Activated CD4-positive, alpha-beta memory T cell treated with anti-CD3 and anti-CD28 coated beads for 36 hours (primary cell): ENCODE results near the gene ADGRG7. TPM values are rescaled to one million over a fixed set of nuclear protein-coding genes. Genes with fewer than 3 reads are reported as not detected.

Source experiments
- CTCF ChIA-PET: fragments of 350-600 bp; sonication (Branson Sonifier 250); formaldehyde crosslinking; loops from one replicate; lab custom pipeline; 2021; ENCODE audit warnings: antibody characterized with exemption, inconsistent platforms; lab: Charles Lee
- POLR2A ChIA-PET: fragments of 350-600 bp; sonication (Branson Sonifier 250); formaldehyde crosslinking; loops from one replicate; lab custom pipeline; 2021; ENCODE audit warnings: antibody characterized with exemption; lab: Charles Lee
- DNase-seq: peaks from one replicate; pipeline ENCODE4 v3.0.0-alpha.2; 2020
- H3K27ac Mint-ChIP-seq: one replicate; pipeline ENCODE4 v1.8.0; 2021; ENCODE audit warnings: mixed read lengths
- H3K27me3 Mint-ChIP-seq: one replicate; pipeline ENCODE4 v1.8.0; 2021; ENCODE audit warnings: mixed read lengths
- H3K36me3 Mint-ChIP-seq: one replicate; pipeline ENCODE4 v1.8.0; 2021; ENCODE audit warnings: mixed read lengths
- H3K4me1 Mint-ChIP-seq: one replicate; pipeline ENCODE4 v1.8.0; 2021; ENCODE audit warnings: low read depth, mixed read lengths
- H3K4me3 Mint-ChIP-seq: one replicate; pipeline ENCODE4 v1.8.0; 2021; ENCODE audit warnings: mild to moderate bottlenecking, mixed read lengths
- H3K9me3 Mint-ChIP-seq: one replicate; pipeline ENCODE4 v1.8.0; 2021; ENCODE audit warnings: mixed read lengths
- intact Hi-C: fragments of 100-400 bp; cut with micrococcal nuclease; formaldehyde crosslinking; loops from one replicate; pipeline ENCODE4 v1.15.1; 2023
- total RNA-seq, 2 experiments: library from RNA; stranded (reverse); gene quantifications; one replicate each; pipeline ENCODE4 v1.2.3, GENCODE V29; 2021

Gene ADGRG7
- total RNA-seq, 2 experiments from 2014 or later, result not detected

GRCh38 chr3:100631236-100631635 lies 21.8 kb downstream of the ADGRG7 start:
- Mint-ChIP-seq H3K9me3 (no peaks in the 10 kb centered on the region), H3K4me1 (no peaks in the 10 kb centered on the region), H3K36me3 (no peaks in the 10 kb centered on the region), H3K27ac (no peak overlapping the region), H3K27me3 (peaks cover 5% of the 10 kb centered on the region), H3K4me3 (no peak overlapping the region)
- ChIA-PET POLR2A (no interaction called here), CTCF (no interaction called here)
- no peak for DNase-seq
- intact Hi-C loops, result loop anchor here (5.0 kb wide), 1 partner anchor 169 kb away; no protein-coding TSS in a partner anchor

- no peak overlapping the region for H3K4me3 Mint-ChIP-seq
- peak; percentile 39 for DNase-seq
- no peaks in the 10 kb centered on the region for H3K36me3 Mint-ChIP-seq
- no peak overlapping the region for H3K27ac Mint-ChIP-seq
- ChIA-PET POLR2A (no interaction called here), CTCF (interaction anchor here (0.6 to 1.5 kb wide), 3 partner anchors 45 to 172 kb away, joined by 3 to 4 read pairs (median 3); no protein-coding TSS in a partner anchor)
- intact Hi-C loops, result loop anchor here (5.0 kb wide), 1 partner anchor 172 kb away; no protein-coding TSS in a partner anchor
- H3K9me3 Mint-ChIP-seq, result no peaks in the 10 kb centered on the region
- peaks cover 11% of the 10 kb centered on the region for H3K27me3 Mint-ChIP-seq
- H3K4me1 Mint-ChIP-seq, result no peaks in the 10 kb centered on the region
Measured at GRCh38 chr3:100634493-100635272, 25.3 kb downstream of the ADGRG7 start.

DNA sequence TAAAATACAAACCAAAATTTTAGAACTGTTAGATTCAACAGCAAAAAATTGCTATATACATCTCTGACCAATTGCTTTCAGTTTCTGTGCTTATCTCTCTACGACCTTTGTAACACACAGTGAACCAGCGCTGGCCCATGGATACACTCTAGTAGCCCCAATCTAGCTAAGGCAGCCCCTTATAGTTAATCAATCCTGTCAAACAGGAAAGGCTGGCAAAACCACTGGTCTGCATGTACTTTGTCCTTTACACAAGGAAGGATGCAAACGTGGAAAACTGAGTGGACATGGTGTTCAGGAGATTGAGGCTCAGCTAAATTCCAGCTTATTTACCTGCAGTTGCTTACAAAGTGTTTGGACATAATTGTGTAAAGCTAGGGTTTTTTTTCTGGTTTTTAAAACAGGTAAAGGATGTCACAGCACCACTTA lies 25.9 kb downstream of the ADGRG7 start:
- no peak overlapping the region for H3K4me3 Mint-ChIP-seq
- H3K27ac Mint-ChIP-seq, result no peak overlapping the region
- H3K27me3 Mint-ChIP-seq, result peaks cover 9% of the 10 kb centered on the region
- no peaks in the 10 kb centered on the region for H3K36me3 Mint-ChIP-seq
- ChIA-PET CTCF (interaction anchor here (1.5 kb wide), 1 partner anchor 49 kb away, joined by 3 read pairs; no protein-coding TSS in a partner anchor), POLR2A (no interaction called here)
- H3K9me3 Mint-ChIP-seq, result no peaks in the 10 kb centered on the region
- DNase-seq, result no peak
- H3K4me1 Mint-ChIP-seq, result no peaks in the 10 kb centered on the region
- intact Hi-C loops, result no loop called here

DNA sequence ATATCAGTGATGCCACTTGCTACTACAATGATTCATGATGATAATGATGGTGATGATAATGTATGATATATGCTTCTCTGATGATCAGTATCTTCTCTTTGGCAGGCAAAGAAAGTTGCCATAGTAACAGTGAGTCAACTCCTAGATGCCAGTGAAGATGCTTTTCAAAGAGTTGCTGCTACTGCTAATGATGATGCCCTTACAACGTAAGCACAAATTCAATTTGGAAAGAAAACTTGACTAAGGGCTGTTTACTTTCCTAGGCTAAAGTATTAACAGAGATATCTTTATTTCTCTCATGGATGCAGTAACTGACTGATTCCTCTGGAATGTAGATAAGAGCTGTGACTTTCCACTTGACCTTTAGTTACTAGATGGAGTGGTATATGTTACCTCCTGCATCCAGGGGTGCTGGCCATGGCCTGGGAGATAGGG lies 27.8 kb downstream of the ADGRG7 start:
- CTCF ChIA-PET, result no interaction called here

GRCh38 chr3:100640633-100641032 lies 31.2 kb downstream of the ADGRG7 start:
- POLR2A ChIA-PET, result no interaction called here
- CTCF ChIA-PET, result no interaction called here
- Mint-ChIP-seq H3K36me3 (no peaks in the 10 kb centered on the region), H3K9me3 (no peaks in the 10 kb centered on the region), H3K27me3 (peaks cover 10% of the 10 kb centered on the region), H3K4me1 (no peaks in the 10 kb centered on the region), H3K27ac (no peak overlapping the region), H3K4me3 (no peak overlapping the region)
- intact Hi-C loops, result no loop called here
- DNase-seq, result no peak

More for the DNA sequence above, 27.8 kb downstream of the ADGRG7 start:
- no peaks in the 10 kb centered on the region for H3K9me3 Mint-ChIP-seq
- no peak overlapping the region for H3K4me3 Mint-ChIP-seq
- no peaks in the 10 kb centered on the region for H3K36me3 Mint-ChIP-seq
- DNase-seq, result no peak
- POLR2A ChIA-PET, result no interaction called here
- intact Hi-C loops, result no loop called here
- peaks cover 9% of the 10 kb centered on the region for H3K27me3 Mint-ChIP-seq
- no peak overlapping the region for H3K27ac Mint-ChIP-seq
- H3K4me1 Mint-ChIP-seq, result no peaks in the 10 kb centered on the region

GRCh38 chr3:100641471-100642032 lies 32.2 kb downstream of the ADGRG7 start:
- DNase-seq, result no peak
- peaks cover 10% of the 10 kb centered on the region for H3K27me3 Mint-ChIP-seq
- H3K36me3 Mint-ChIP-seq, result no peaks in the 10 kb centered on the region
- ChIA-PET CTCF (no interaction called here), POLR2A (no interaction called here)
- no peaks in the 10 kb centered on the region for H3K9me3 Mint-ChIP-seq
- H3K27ac Mint-ChIP-seq, result no peak overlapping the region
- H3K4me3 Mint-ChIP-seq, result no peak overlapping the region
- intact Hi-C loops, result no loop called here
- no peaks in the 10 kb centered on the region for H3K4me1 Mint-ChIP-seq

GRCh38 chr3:100645913-100646312 lies 36.5 kb downstream of the ADGRG7 start:
- Mint-ChIP-seq H3K4me3 (no peak overlapping the region), H3K9me3 (no peaks in the 10 kb centered on the region), H3K36me3 (no peaks in the 10 kb centered on the region), H3K27ac (no peak overlapping the region), H3K27me3 (peaks cover 4% of the 10 kb centered on the region), H3K4me1 (peaks cover 9% of the 10 kb centered on the region)
- ChIA-PET POLR2A (interaction anchor here (1.3 kb wide), 1 partner anchor 19 kb away, joined by 3 read pairs; no protein-coding TSS in a partner anchor), CTCF (no interaction called here)
- intact Hi-C loops, result no loop called here
- no peak for DNase-seq

GRCh38 chr3:100647171-100647570 lies 37.8 kb downstream of the ADGRG7 start:
- ChIA-PET POLR2A (interaction anchor here (1.0 kb wide), 1 partner anchor 63 kb away, joined by 3 read pairs; no protein-coding TSS in a partner anchor), CTCF (interaction anchor here (0.6 to 1.5 kb wide), 2 partner anchors 63 to 288 kb away, joined by 3 to 5 read pairs; no protein-coding TSS in a partner anchor)
- H3K4me1 Mint-ChIP-seq, result peaks cover 15% of the 10 kb centered on the region
- peaks cover 4% of the 10 kb centered on the region for H3K27me3 Mint-ChIP-seq
- no peaks in the 10 kb centered on the region for H3K36me3 Mint-ChIP-seq
- no peak overlapping the region for H3K4me3 Mint-ChIP-seq
- intact Hi-C loops, result no loop called here
- DNase-seq, result no peak
- no peaks in the 10 kb centered on the region for H3K9me3 Mint-ChIP-seq
- no peak overlapping the region for H3K27ac Mint-ChIP-seq

- CTCF ChIA-PET, result interaction anchor here (0.6 to 1.5 kb wide), 2 partner anchors 63 to 289 kb away, joined by 3 to 5 read pairs; no protein-coding TSS in a partner anchor
- Mint-ChIP-seq H3K9me3 (no peaks in the 10 kb centered on the region), H3K4me1 (peaks cover 15% of the 10 kb centered on the region), H3K4me3 (no peak overlapping the region), H3K27me3 (peaks cover 4% of the 10 kb centered on the region), H3K36me3 (no peaks in the 10 kb centered on the region), H3K27ac (no peak overlapping the region)
- intact Hi-C loops, result no loop called here
- POLR2A ChIA-PET, result interaction anchor here (0.7 to 1.0 kb wide), 3 partner anchors 63 to 155 kb away, joined by 3 read pairs; partner anchors contain the start of gene TMEM45A
- DNase-seq, result no peak
Measured at GRCh38 chr3:100647657-100648056, 38.3 kb downstream of the ADGRG7 start.

DNA sequence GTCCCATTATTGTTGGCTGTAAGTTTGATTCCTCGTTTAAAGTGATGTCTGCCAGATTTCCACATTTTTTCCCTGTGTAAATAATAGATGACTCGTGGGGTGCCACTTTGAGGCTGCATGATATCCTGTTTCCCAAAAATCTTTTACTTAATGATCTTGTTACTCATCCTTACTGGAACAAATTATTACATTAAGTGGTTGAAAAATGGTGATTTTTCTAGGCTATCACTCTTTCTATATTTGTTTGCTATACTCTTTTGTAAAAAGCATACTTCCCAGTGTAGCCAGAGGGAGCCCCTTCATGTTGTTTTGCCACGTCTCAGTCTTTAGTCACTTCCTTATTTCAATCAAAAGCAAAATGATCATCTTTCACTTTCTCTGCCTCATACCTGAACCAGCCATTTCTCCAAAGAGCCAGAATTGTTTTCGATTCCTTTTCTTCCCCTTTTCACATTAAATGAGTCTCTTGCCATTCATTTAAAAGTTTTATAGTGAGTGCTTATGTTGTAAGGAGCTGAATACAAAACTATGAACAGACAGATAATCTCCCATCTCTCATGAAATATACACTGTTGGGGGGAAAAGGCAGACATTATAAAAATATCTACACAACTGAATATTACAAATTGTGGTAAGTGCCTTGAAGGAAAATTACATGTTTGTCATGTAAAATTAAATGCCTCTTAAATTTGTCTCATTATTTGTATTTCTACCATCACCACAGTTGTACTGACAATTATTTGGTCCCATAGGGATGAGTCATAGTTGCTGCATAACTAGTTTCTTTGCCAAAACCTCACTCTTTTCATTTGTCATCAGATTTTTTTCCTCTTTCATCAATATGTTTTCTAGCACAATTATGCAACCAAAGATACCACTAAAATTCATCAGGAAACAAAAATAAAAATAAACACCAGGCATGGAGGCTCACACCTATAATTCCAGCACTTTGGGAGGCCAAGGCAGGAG lies 41.5 kb downstream of the ADGRG7 start:
- intact Hi-C loops, result loop anchor here (1.0 to 2.0 kb wide), 5 partner anchors 14 to 730 kb away; no protein-coding TSS in a partner anchor
- peak overlapping the region; percentile 41 for H3K27ac Mint-ChIP-seq
- no peaks in the 10 kb centered on the region for H3K27me3 Mint-ChIP-seq
- H3K4me3 Mint-ChIP-seq, result peak overlapping the region; percentile 18
- H3K36me3 Mint-ChIP-seq, result no peaks in the 10 kb centered on the region
- ChIA-PET CTCF (interaction anchor here (0.7 to 1.0 kb wide), 3 partner anchors 58 to 98 kb away, joined by 3 to 6 read pairs (median 3); no protein-coding TSS in a partner anchor), POLR2A (no interaction called here)
- DNase-seq, result peak; percentile 36
- H3K4me1 Mint-ChIP-seq, result peaks cover 15% of the 10 kb centered on the region
- H3K9me3 Mint-ChIP-seq, result no peaks in the 10 kb centered on the region

GRCh38 chr3:100653604-100654294 lies 44.3 kb downstream of the ADGRG7 start:
- ChIA-PET CTCF (interaction anchor here (0.8 kb wide), 1 partner anchor 51 kb away, joined by 4 read pairs; no protein-coding TSS in a partner anchor), POLR2A (no interaction called here)

More at GRCh38 chr3:100653604-100654294, 44.3 kb downstream of the ADGRG7 start:
- Mint-ChIP-seq H3K36me3 (no peaks in the 10 kb centered on the region), H3K27ac (no peak overlapping the region), H3K27me3 (no peaks in the 10 kb centered on the region), H3K9me3 (no peaks in the 10 kb centered on the region), H3K4me1 (peaks cover 15% of the 10 kb centered on the region), H3K4me3 (no peak overlapping the region)
- intact Hi-C loops, result no loop called here
- DNase-seq, result no peak
